Ammon's horn (tissue), 1 donor: ENCODE data around the gene TMSB10.
"Not testable (repeated sequence)": the region's sequence is repeated elsewhere in the genome, so short reads cannot be mapped to it uniquely, and the experiment has no call there.

Experiments used
- DNase-seq: peaks from one replicate; pipeline ENCODE4 v3.0.0-alpha.2; 2016; ENCODE audit warnings: low spot score

TMSB10 gene

GRCh38 chr2:84905181-84906107 is at the start of gene TMSB10:
TSS of gene TMSB10 (plus strand) at chr2:84905656.
- peak; percentile 86 for DNase-seq

GRCh38 chr2:84855731-84856130 is 49.7 kb upstream of the TMSB10 start:
- DNase-seq, result no peak

GRCh38 chr2:84856787-84857186 is 48.7 kb upstream of the TMSB10 start:
- DNase-seq, result no peak

GRCh38 chr2:84857566-84857965 is 47.9 kb upstream of the TMSB10 start:
- no peak for DNase-seq

GRCh38 chr2:84858123-84858522 is 47.3 kb upstream of the TMSB10 start:
- no peak for DNase-seq

GRCh38 chr2:84858937-84859336 is 46.5 kb upstream of the TMSB10 start:
- DNase-seq, result no peak

- DNase-seq, result no peak
Observed at GRCh38 chr2:84861539-84861938, 43.9 kb upstream of the TMSB10 start.

GRCh38 chr2:84862006-84862405 is 43.5 kb upstream of the TMSB10 start:
- no peak for DNase-seq

- DNase-seq, result peak; percentile 50
Observed at GRCh38 chr2:84865181-84865783, 40.2 kb upstream of the TMSB10 start.

GRCh38 chr2:84866122-84866521 is 39.3 kb upstream of the TMSB10 start:
- no peak for DNase-seq

- DNase-seq, result not testable (repeated sequence)
Observed at GRCh38 chr2:84868327-84868726, 37.1 kb upstream of the TMSB10 start.

- no peak for DNase-seq
Observed at GRCh38 chr2:84870306-84870705, 35.1 kb upstream of the TMSB10 start.

GRCh38 chr2:84872691-84873090 is 32.8 kb upstream of the TMSB10 start:
- DNase-seq, result not testable (repeated sequence)

GRCh38 chr2:84873350-84873749 is 32.1 kb upstream of the TMSB10 start:
- no peak for DNase-seq

GRCh38 chr2:84874381-84875212 is 30.9 kb upstream of the TMSB10 start:
- no peak for DNase-seq

GRCh38 chr2:84875213-84875560 is 30.3 kb upstream of the TMSB10 start:
- no peak for DNase-seq

GRCh38 chr2:84875619-84876018 is 29.8 kb upstream of the TMSB10 start:
- DNase-seq, result not testable (repeated sequence)

GRCh38 chr2:84876369-84876768 is 29.1 kb upstream of the TMSB10 start:
- DNase-seq, result no peak

- no peak for DNase-seq
Observed at GRCh38 chr2:84878459-84878858, 27.0 kb upstream of the TMSB10 start.

GRCh38 chr2:84878896-84879583 is 26.4 kb upstream of the TMSB10 start:
- DNase-seq, result no peak

- no peak for DNase-seq
Observed at GRCh38 chr2:84879584-84880394, 25.7 kb upstream of the TMSB10 start.
